DOHH2 (cell line): ENCODE data around the gene ARHGAP20.

Experiments used
- EZH2phosphoT487 ChIP-seq: fragments of 200-600 bp; sonication (generic); IDR thresholded peaks from 2 replicates; pipeline ENCODE4 v1.6.1; 2017; ENCODE audit warnings: borderline replicate concordance, mild to moderate bottlenecking, antibody characterized with exemption, low read length, moderate library complexity, mixed read lengths
- TF ChIP-seq, protein P1 (sequence below): fragments of 200-600 bp; sonication (generic); IDR thresholded peaks from one replicate; pipeline ENCODE4 v1.5.1; 2014; ENCODE audit warnings: antibody characterized with exemption, mild to moderate bottlenecking, low read depth, low read length; ENCODE audit not compliant: poor library complexity, severe bottlenecking

DNA sequence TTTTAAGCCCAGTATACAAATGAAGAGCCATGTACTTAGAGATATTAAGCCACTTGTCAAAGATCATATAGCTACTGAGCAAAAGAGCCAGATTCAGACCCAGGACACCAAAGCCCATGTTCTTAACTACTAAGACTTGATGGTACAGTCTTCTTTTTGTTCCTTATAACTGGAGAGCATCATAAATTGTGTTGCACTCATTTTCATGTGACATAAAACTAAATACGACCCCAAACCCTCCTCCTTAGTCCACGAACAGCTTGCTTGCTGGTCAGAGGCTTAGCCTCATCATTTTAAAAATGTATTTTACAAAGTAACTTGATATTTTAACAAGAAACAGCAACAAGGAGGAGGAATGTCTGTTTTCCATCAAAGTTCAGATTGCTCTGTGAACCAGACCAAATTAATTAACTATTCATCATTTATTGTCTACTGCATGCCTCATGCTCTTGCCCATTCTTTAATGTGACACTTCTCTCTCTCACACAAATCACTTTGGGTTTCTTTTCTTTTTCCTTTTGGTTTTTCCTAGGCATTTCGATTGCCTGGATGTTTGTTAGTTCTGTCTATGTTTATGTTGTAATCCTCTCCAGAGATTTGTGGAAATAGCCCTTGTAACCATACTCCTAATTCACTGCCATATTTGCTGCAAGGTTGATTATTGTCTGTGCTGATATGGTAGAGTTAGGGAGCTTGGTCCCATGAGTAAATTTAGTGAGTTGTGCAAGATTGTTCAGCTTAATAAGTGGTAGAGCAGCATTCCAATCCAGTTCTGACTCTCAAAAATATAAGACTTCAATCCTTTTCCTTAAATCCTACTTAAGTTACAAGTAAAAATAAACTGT lies 8.4 kb upstream of the ARHGAP20 start:
- TF ChIP-seq, protein P1, sequence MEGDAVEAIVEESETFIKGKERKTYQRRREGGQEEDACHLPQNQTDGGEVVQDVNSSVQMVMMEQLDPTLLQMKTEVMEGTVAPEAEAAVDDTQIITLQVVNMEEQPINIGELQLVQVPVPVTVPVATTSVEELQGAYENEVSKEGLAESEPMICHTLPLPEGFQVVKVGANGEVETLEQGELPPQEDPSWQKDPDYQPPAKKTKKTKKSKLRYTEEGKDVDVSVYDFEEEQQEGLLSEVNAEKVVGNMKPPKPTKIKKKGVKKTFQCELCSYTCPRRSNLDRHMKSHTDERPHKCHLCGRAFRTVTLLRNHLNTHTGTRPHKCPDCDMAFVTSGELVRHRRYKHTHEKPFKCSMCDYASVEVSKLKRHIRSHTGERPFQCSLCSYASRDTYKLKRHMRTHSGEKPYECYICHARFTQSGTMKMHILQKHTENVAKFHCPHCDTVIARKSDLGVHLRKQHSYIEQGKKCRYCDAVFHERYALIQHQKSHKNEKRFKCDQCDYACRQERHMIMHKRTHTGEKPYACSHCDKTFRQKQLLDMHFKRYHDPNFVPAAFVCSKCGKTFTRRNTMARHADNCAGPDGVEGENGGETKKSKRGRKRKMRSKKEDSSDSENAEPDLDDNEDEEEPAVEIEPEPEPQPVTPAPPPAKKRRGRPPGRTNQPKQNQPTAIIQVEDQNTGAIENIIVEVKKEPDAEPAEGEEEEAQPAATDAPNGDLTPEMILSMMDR: no peak
- no peak for TF ChIP-seq EZH2phosphoT487
